Measurements from ENCODE around the gene PCSK6.
"Not testable (repeated sequence)": the region's sequence is repeated elsewhere in the genome, so short reads cannot be mapped to it uniquely, and the experiment has no call there.

GRCh38 chr15:101287342-101287741 lies 202.2 kb downstream of the PCSK6 start:
- TF ChIP-seq MXI1 (conservative IDR thresholded peaks at IDR 0.05; ENCODE audit: poor library complexity, severe bottlenecking); EZH2 (IDR thresholded peaks at IDR 0.05; ENCODE audit: borderline replicate concordance, insufficient read depth, low read length, poor library complexity, severe bottlenecking); CTCF (IDR thresholded peaks at IDR 0.05; ENCODE audit: poor library complexity, severe bottlenecking); REST (IDR thresholded peaks at IDR 0.05; ENCODE audit: borderline replicate concordance); EP300 (conservative IDR thresholded peaks at IDR 0.05; ENCODE audit: poor library complexity, severe bottlenecking); POLR2AphosphoS5 (IDR thresholded peaks at IDR 0.05): not testable (repeated sequence)

Measured in neural cell (in vitro differentiated cells).